SK-N-SH (cell line): ENCODE data around the gene HBQ1. TPM values are rescaled to one million over a fixed set of nuclear protein-coding genes. Genes with fewer than 3 reads are reported as not detected.

Source experiments
- CTCF ChIA-PET: fragments of 300-600, 350-600 bp; formaldehyde crosslinking; extraction: SDS; loops from one replicate; lab custom pipeline; 2021; lab: Yijun Ruan, JAX
- POLR2A ChIA-PET: fragments of 350-600 bp; sonication (Branson Sonifier 250); formaldehyde crosslinking; extraction: SDS; loops from one replicate; lab custom pipeline; 2020; ENCODE audit warnings: antibody characterized with exemption, inconsistent platforms; lab: Yijun Ruan, JAX
- DNase-seq: peaks from one replicate; pipeline ENCODE4 v3.0.0; 2012
- H2AFZ ChIP-seq: fragments of 200-600 bp; sonication (generic); 2 replicates; pipeline ENCODE4 v1.8.1; 2016; ENCODE audit warnings: antibody characterized with exemption, mild to moderate bottlenecking, low read depth
- H3F3A ChIP-seq: fragments of 200-600 bp; sonication (generic); replicated peaks from 2 replicates; pipeline ENCODE3; 2016; ENCODE audit warnings: antibody characterized with exemption, mild to moderate bottlenecking; ENCODE audit not compliant: insufficient read depth
- H3K27ac ChIP-seq, 2 experiments: fragments of 200-500 bp in 1 of 2; fragments of 200-600 bp in 1 of 2; sonication (Bioruptor generic) in 1 of 2; sonication (generic), shearing (Covaris generic) in 1 of 2; 2 replicates each; pipeline versions ENCODE4 v1.5.1 to v1.6.1; 2014 to 2016; ENCODE audit warnings: low read depth in 2 of 2, inconsistent platforms in 1 of 2, low read length in 1 of 2, mild to moderate bottlenecking in 1 of 2, mixed read lengths in 1 of 2
- H3K27me3 ChIP-seq: fragments of 200-600 bp; sonication (generic), shearing (Covaris generic); 2 replicates; pipeline ENCODE4 v1.6.1; 2016; ENCODE audit warnings: mixed run types; ENCODE audit not compliant: insufficient read depth
- H3K36me3 ChIP-seq, 2 experiments: fragments of 200-500 bp in 1 of 2; fragments of 200-600 bp in 1 of 2; sonication (Bioruptor generic) in 1 of 2; sonication (generic) in 1 of 2; replicated peaks in 1 of 2; 2 replicates each; pipeline versions ENCODE3 to v1.5.1; 2014 to 2016; ENCODE audit warnings: low read length in 1 of 2, mild to moderate bottlenecking in 1 of 2; ENCODE audit not compliant: insufficient read depth in 2 of 2, control insufficient read depth in 1 of 2
- H3K4me1 ChIP-seq, 2 experiments: fragments of 200-500 bp in 1 of 2; fragments of 200-600 bp in 1 of 2; sonication (Bioruptor generic) in 1 of 2; sonication (generic), shearing (Covaris generic) in 1 of 2; 2 replicates each; pipeline versions ENCODE4 v1.5.1 to v1.6.1; 2014 to 2016; ENCODE audit warnings: low read depth in 1 of 2, low read length in 1 of 2, mixed run types in 1 of 2; ENCODE audit not compliant: insufficient read depth in 2 of 2, control insufficient read depth in 1 of 2
- H3K4me2 ChIP-seq: fragments of 200-600 bp; sonication (generic), shearing (Covaris generic); 2 replicates; pipeline ENCODE4 v1.6.1; 2017; ENCODE audit warnings: mixed run types
- H3K4me3 ChIP-seq, 2 experiments: fragments of 200-500 bp in 1 of 2; fragments of 200-600 bp in 1 of 2; sonication (Bioruptor generic) in 1 of 2; sonication (generic), shearing (Covaris generic) in 1 of 2; 2 replicates each; pipeline versions ENCODE4 v1.5.1 to v1.8.1; 2014 to 2016; ENCODE audit warnings: low read depth in 2 of 2, inconsistent platforms in 1 of 2, low read length in 1 of 2, mild to moderate bottlenecking in 1 of 2, mixed read lengths in 1 of 2, moderate library complexity in 1 of 2
- H3K79me2 ChIP-seq: fragments of 200-600 bp; sonication (generic); 2 replicates; pipeline ENCODE4 v1.8.1; 2017; ENCODE audit warnings: mild to moderate bottlenecking; ENCODE audit not compliant: insufficient read depth
- H3K9ac ChIP-seq: fragments of 200-600 bp; sonication (generic); 2 replicates; pipeline ENCODE4 v1.6.1; 2017; ENCODE audit warnings: mixed run types
- H3K9me2 ChIP-seq: fragments of 200-600 bp; sonication (generic); 2 replicates; pipeline ENCODE4 v1.6.1; 2017; ENCODE audit warnings: mixed run types
- H3K9me3 ChIP-seq: fragments of 200-600 bp; sonication (generic); 2 replicates; pipeline ENCODE4 v1.6.1; 2017; ENCODE audit warnings: mixed run types, mild to moderate bottlenecking, moderate library complexity
- H4K20me1 ChIP-seq: fragments of 200-600 bp; sonication (generic); 2 replicates; pipeline ENCODE4 v1.6.1; 2017; ENCODE audit warnings: mild to moderate bottlenecking, mixed run types; ENCODE audit not compliant: insufficient read depth
- ELF1 ChIP-seq: IDR thresholded peaks from 2 replicates; pipeline ENCODE4 v1.4.0; 2012
- EZH2phosphoT487 ChIP-seq: fragments of 200-600 bp; sonication (generic); IDR thresholded peaks from 2 replicates; pipeline ENCODE4 v1.6.1; 2017; ENCODE audit warnings: low read depth, mixed run types, mild to moderate bottlenecking, antibody characterized with exemption, moderate library complexity, borderline replicate concordance
- JUND ChIP-seq: IDR thresholded peaks from 2 replicates; pipeline ENCODE4 v1.4.0; 2012
- MAX ChIP-seq: IDR thresholded peaks from 2 replicates; pipeline ENCODE4 v1.4.0; 2012; ENCODE audit warnings: low read depth
- MEF2A ChIP-seq: IDR thresholded peaks from 2 replicates; pipeline ENCODE4 v1.4.0; 2012; ENCODE audit warnings: low read depth, borderline replicate concordance
- NRF1 ChIP-seq: IDR thresholded peaks from 2 replicates; pipeline ENCODE4 v1.6.1; 2012; ENCODE audit warnings: low read depth, mild to moderate bottlenecking, low read length
- RCOR1 ChIP-seq: fragments of 150-350 bp; IDR thresholded peaks from 2 replicates; pipeline ENCODE4 v1.6.1; 2017; ENCODE audit warnings: antibody characterized with exemption, low read length
- RFX5 ChIP-seq: IDR thresholded peaks from 2 replicates; pipeline ENCODE4 v1.6.1; 2012; ENCODE audit warnings: mild to moderate bottlenecking, improper control_type of control experiment, low read length
- RXRA ChIP-seq: IDR thresholded peaks from 2 replicates; pipeline ENCODE4 v1.4.0; 2012; ENCODE audit warnings: low read depth, mild to moderate bottlenecking, borderline replicate concordance
- SIN3A ChIP-seq: IDR thresholded peaks from 2 replicates; pipeline ENCODE4 v1.6.1; 2012; ENCODE audit warnings: low read depth, mild to moderate bottlenecking, low read length, moderate library complexity, borderline replicate concordance
- SMC3 ChIP-seq: IDR thresholded peaks from 2 replicates; pipeline ENCODE4 v1.6.1; 2012; ENCODE audit warnings: low read depth, low read length, improper control_type of control experiment
- WGBS: methylation state at CpG from one replicate; pipeline ENCODE4 v1.1.6; 2017; ENCODE audit warnings: low lambda C conversion rate; 5-methylcytosine and 5-hydroxymethylcytosine counted together
- polyA plus RNA-seq, 3 experiments: library from polyadenylated mRNA; depleted of rRNA; stranded (reverse); fragments of >200 nt; gene quantifications; 2 replicates each; pipeline ENCODE4 v1.2.3, GENCODE V29; 2012
- TF ChIP-seq, protein P1 (sequence below): IDR thresholded peaks from 2 replicates; pipeline ENCODE4 v1.4.0; 2012; ENCODE audit warnings: low read depth, borderline replicate concordance
- TF ChIP-seq, protein P2 (sequence below): IDR thresholded peaks from 2 replicates; pipeline ENCODE4 v1.4.0; 2012; ENCODE audit warnings: low read depth, borderline replicate concordance

HBQ1 gene
- polyA plus RNA-seq, 1 of the 3 experiments (the other 2 are of a cell fraction): 5.2 TPM

- WGBS: 93% methylated on average over 3 of the region's 3 CpGs
- H4K20me1 ChIP-seq: peaks cover 92% of the 10 kb centered on the region
- H3K79me2 ChIP-seq: peaks cover 99% of the 10 kb centered on the region
- no peaks in the 10 kb centered on the region for H3K9me3 ChIP-seq
- no peaks in the 10 kb centered on the region for H3K27me3 ChIP-seq
- H3K9ac ChIP-seq: no peak overlapping the region
- H3K27ac ChIP-seq: no peak overlapping the region
- POLR2A ChIA-PET: no interaction called here
- peaks cover 6% of the 10 kb centered on the region for H3F3A ChIP-seq
- H3K36me3 ChIP-seq: peaks cover 19 to 80% of the 10 kb centered on the region in 2 experiments
- H3K4me2 ChIP-seq: no peak overlapping the region
- H3K9me2 ChIP-seq: no peaks in the 10 kb centered on the region
- DNase-seq: no peak
- no peak for TF ChIP-seq ELF1
- TF ChIP-seq SMC3: no peak
- no peak for TF ChIP-seq SIN3A
- TF ChIP-seq, protein P1, sequence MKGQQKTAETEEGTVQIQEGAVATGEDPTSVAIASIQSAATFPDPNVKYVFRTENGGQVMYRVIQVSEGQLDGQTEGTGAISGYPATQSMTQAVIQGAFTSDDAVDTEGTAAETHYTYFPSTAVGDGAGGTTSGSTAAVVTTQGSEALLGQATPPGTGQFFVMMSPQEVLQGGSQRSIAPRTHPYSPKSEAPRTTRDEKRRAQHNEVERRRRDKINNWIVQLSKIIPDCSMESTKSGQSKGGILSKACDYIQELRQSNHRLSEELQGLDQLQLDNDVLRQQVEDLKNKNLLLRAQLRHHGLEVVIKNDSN: no peak
- TF ChIP-seq MEF2A: no peak
- no peak for TF ChIP-seq NRF1
- TF ChIP-seq, protein P2, sequence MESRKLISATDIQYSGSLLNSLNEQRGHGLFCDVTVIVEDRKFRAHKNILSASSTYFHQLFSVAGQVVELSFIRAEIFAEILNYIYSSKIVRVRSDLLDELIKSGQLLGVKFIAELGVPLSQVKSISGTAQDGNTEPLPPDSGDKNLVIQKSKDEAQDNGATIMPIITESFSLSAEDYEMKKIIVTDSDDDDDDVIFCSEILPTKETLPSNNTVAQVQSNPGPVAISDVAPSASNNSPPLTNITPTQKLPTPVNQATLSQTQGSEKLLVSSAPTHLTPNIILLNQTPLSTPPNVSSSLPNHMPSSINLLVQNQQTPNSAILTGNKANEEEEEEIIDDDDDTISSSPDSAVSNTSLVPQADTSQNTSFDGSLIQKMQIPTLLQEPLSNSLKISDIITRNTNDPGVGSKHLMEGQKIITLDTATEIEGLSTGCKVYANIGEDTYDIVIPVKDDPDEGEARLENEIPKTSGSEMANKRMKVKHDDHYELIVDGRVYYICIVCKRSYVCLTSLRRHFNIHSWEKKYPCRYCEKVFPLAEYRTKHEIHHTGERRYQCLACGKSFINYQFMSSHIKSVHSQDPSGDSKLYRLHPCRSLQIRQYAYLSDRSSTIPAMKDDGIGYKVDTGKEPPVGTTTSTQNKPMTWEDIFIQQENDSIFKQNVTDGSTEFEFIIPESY: no peak
- TF ChIP-seq MAX: no peak
- TF ChIP-seq RXRA: no peak
- TF ChIP-seq RFX5: no peak
- no peak for TF ChIP-seq RCOR1
- no peak for TF ChIP-seq EZH2phosphoT487
- no peak for TF ChIP-seq JUND
- H3K4me3 ChIP-seq: no peak overlapping the region
- H2AFZ ChIP-seq: no peak overlapping the region
- no peaks in the 10 kb centered on the region for H3K4me1 ChIP-seq
- CTCF ChIA-PET: interaction anchor here (1.1 to 1.4 kb wide), 2 partner anchors 31 to 149 kb away, joined by 3 to 8 read pairs; no protein-coding TSS in a partner anchor
Measured at GRCh38 chr16:212999-213398, 32.7 kb downstream of the HBQ1 start.

GRCh38 chr16:220021-220420 is 39.8 kb downstream of the HBQ1 start:
- Histone ChIP-seq H3K9me2 (no peaks in the 10 kb centered on the region), H3F3A (peaks cover 10% of the 10 kb centered on the region), H3K9ac (no peak overlapping the region), H3K27me3 (no peaks in the 10 kb centered on the region), H3K4me1 (no peaks in the 10 kb centered on the region), H3K9me3 (no peaks in the 10 kb centered on the region), H3K4me3 (no peak overlapping the region), H3K27ac (no peak overlapping the region), H3K36me3 (peaks cover 41 to 83% of the 10 kb centered on the region in 2 experiments), H2AFZ (no peak overlapping the region), H3K4me2 (no peak overlapping the region), H4K20me1 (peaks cover 68% of the 10 kb centered on the region), H3K79me2 (peaks cover 99% of the 10 kb centered on the region)
- DNase-seq: no peak
- CTCF ChIA-PET: no interaction called here
- 85% methylated on average over 4 of the region's 4 CpGs for WGBS
- POLR2A ChIA-PET: no interaction called here
- no peak for TF ChIP-seq JUND
